CD4-positive, alpha-beta T cell (primary cell): ENCODE results near the gene CDC40. TPM values are rescaled to one million over a fixed set of nuclear protein-coding genes. Genes with fewer than 3 reads are reported as not detected.

ENCODE experiments used
- ATAC-seq: fragments of 200-7000 bp; cut with Tn5 transposase; one replicate; pipeline ENCODE4 v1.10.0; 2022; ENCODE audit warnings: mild to moderate bottlenecking; ENCODE audit not compliant: poor library complexity
- CTCF ChIA-PET: fragments of 350-600 bp; sonication (Branson Sonifier 250); formaldehyde crosslinking; loops from one replicate; lab custom pipeline; 2021; ENCODE audit warnings: antibody characterized with exemption, inconsistent platforms; lab: Charles Lee
- POLR2A ChIA-PET: fragments of 350-600 bp; sonication (Branson Sonifier 250); formaldehyde crosslinking; loops from one replicate; lab custom pipeline; 2021; ENCODE audit warnings: antibody characterized with exemption, inconsistent platforms; lab: Charles Lee
- DNase-seq, 14 experiments: peaks; one replicate each; pipeline ENCODE4 v3.0.0-alpha.2; 2013 to 2020; ENCODE audit warnings: mixed read lengths in 2 of 14
- H3K27ac ChIP-seq, 2 donors: one replicate each; pipeline versions ENCODE4 v1.5.1 to v1.7.0; 2013; ENCODE audit warnings: low read length in 2 of 2, low read depth in 1 of 2, mild to moderate bottlenecking in 1 of 2
- H3K27me3 ChIP-seq, 2 experiments: 1 replicate in 1 of 2; 2 replicates in 1 of 2; pipeline versions ENCODE4 v1.6.1 to v1.7.0; 2013; ENCODE audit warnings: low read length in 2 of 2, control low read depth in 1 of 2, mild to moderate bottlenecking in 1 of 2, moderate library complexity in 1 of 2; ENCODE audit not compliant: insufficient read depth in 2 of 2, control insufficient read depth in 1 of 2
- H3K36me3 ChIP-seq: one replicate; pipeline ENCODE4 v1.6.1; 2013; ENCODE audit warnings: low read length, control low read depth; ENCODE audit not compliant: insufficient read depth
- H3K4me1 ChIP-seq: one replicate; pipeline ENCODE4 v1.6.1; 2013; ENCODE audit warnings: low read length, control low read depth; ENCODE audit not compliant: insufficient read depth
- H3K4me3 ChIP-seq: one replicate; pipeline ENCODE4 v1.5.1; 2013; ENCODE audit warnings: mild to moderate bottlenecking, low read length, moderate library complexity
- H3K9me3 ChIP-seq, 2 experiments: 1 replicate in 1 of 2; 2 replicates in 1 of 2; pipeline versions ENCODE4 v1.6.1 to v1.7.0; 2013; ENCODE audit warnings: low read length in 2 of 2, mild to moderate bottlenecking in 2 of 2, control low read depth in 1 of 2, moderate library complexity in 1 of 2; ENCODE audit not compliant: control insufficient read depth in 1 of 2, insufficient read depth in 1 of 2
- H3K27ac Mint-ChIP-seq: one replicate; pipeline ENCODE4 v1.8.0; 2020; ENCODE audit warnings: mixed read lengths
- H3K27me3 Mint-ChIP-seq: one replicate; pipeline ENCODE4 v1.8.0; 2021; ENCODE audit warnings: mixed read lengths
- H3K36me3 Mint-ChIP-seq: one replicate; pipeline ENCODE4 v1.8.0; 2021; ENCODE audit warnings: low read depth, mixed read lengths
- H3K4me1 Mint-ChIP-seq: one replicate; pipeline ENCODE4 v1.8.0; 2021; ENCODE audit warnings: low read depth, mixed read lengths
- H3K4me3 Mint-ChIP-seq: one replicate; pipeline ENCODE4 v1.8.0; 2020; ENCODE audit warnings: mild to moderate bottlenecking, mixed read lengths
- H3K9me3 Mint-ChIP-seq: one replicate; pipeline ENCODE4 v1.8.0; 2020; ENCODE audit warnings: mixed read lengths
- intact Hi-C, 2 experiments: fragments of 100-400 bp; cut with DNase I in 1 of 2; cut with micrococcal nuclease in 1 of 2; formaldehyde crosslinking; loops; one replicate each; pipeline versions ENCODE4 v1.15.1 to v1.9.0; 2023 to 2025; cut with DNase I, micrococcal nuclease
- total RNA-seq, 174 experiments: library from RNA in 2 of 174; stranded (reverse) in 2 of 174; gene quantifications; one replicate each; pipeline ENCODE4 v1.2.3 and lab custom pipeline; 2021 to 2026
- TF ChIP-seq, protein P1 (sequence below): fragments of 200-600 bp; IDR thresholded peaks from one replicate; pipeline ENCODE4 v1.8.0; 2022; ENCODE audit warnings: antibody characterized with exemption, mild to moderate bottlenecking

Gene CDC40
- total RNA-seq, 2 experiments from 2014 or later = 26.0 to 29.5 TPM

DNA sequence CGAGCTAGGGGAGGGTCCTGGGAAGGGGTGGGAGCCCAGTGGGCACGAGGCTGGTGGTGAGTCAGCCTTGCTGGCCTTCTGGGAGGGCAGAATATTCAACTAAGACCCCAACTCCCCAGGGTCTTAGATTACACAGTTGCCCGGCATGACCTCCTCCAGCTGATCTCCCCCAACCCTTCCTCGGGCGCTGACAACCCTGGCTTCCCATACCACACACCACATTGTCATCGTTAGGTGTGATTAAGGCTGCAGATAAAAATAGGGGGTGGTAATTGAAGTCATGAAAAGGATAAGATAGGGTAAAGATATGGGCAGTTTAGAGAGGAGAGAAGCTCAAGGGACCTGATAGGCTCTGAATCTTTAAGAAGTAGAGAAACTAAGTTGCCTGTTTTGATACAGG, 10.5 kb downstream of the CDC40 start:
- Histone ChIP-seq H3K36me3 (peaks cover 8% of the 10 kb centered on the region), H3K4me1 (peaks cover 11% of the 10 kb centered on the region), H3K27me3 (no peaks in the 10 kb centered on the region), H3K27ac (no peak overlapping the region), H3K4me3 (no peak overlapping the region), H3K9me3 (no peaks in the 10 kb centered on the region)
- no peak for ATAC-seq
- H3K36me3 Mint-ChIP-seq = peaks cover 27% of the 10 kb centered on the region
- no peaks in the 10 kb centered on the region for H3K27me3 Mint-ChIP-seq
- H3K9me3 Mint-ChIP-seq = no peaks in the 10 kb centered on the region
- ChIA-PET CTCF (no interaction called here), POLR2A (no interaction called here)
- DNase-seq = no peak
- no peak overlapping the region for H3K27ac Mint-ChIP-seq
- TF ChIP-seq, protein P1, sequence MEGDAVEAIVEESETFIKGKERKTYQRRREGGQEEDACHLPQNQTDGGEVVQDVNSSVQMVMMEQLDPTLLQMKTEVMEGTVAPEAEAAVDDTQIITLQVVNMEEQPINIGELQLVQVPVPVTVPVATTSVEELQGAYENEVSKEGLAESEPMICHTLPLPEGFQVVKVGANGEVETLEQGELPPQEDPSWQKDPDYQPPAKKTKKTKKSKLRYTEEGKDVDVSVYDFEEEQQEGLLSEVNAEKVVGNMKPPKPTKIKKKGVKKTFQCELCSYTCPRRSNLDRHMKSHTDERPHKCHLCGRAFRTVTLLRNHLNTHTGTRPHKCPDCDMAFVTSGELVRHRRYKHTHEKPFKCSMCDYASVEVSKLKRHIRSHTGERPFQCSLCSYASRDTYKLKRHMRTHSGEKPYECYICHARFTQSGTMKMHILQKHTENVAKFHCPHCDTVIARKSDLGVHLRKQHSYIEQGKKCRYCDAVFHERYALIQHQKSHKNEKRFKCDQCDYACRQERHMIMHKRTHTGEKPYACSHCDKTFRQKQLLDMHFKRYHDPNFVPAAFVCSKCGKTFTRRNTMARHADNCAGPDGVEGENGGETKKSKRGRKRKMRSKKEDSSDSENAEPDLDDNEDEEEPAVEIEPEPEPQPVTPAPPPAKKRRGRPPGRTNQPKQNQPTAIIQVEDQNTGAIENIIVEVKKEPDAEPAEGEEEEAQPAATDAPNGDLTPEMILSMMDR = no peak
- intact Hi-C loops = no loop called here
- H3K4me3 Mint-ChIP-seq = no peak overlapping the region
- peaks cover 25% of the 10 kb centered on the region for H3K4me1 Mint-ChIP-seq

DNA sequence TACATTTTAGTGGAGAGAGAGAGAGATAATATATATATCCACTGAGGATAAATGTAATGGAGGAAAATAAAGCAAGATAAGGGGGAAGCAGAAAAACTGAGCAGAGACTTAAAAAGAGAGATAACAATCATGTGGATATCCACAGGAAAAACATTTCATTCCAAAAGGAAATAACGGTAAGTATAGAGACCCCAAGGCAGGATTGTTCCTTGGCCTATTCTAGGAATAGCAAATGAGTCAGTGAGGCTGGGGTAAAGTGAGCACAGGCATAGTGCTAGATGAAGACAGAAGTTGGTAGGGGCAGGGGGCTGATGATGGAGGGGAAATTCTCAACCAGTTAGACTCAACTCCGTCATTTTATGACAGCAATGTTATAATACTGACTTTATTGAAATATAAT, 11.2 kb downstream of the CDC40 start:
- TF ChIP-seq, protein P1 = no peak
- ChIA-PET CTCF (no interaction called here), POLR2A (no interaction called here)

DNA sequence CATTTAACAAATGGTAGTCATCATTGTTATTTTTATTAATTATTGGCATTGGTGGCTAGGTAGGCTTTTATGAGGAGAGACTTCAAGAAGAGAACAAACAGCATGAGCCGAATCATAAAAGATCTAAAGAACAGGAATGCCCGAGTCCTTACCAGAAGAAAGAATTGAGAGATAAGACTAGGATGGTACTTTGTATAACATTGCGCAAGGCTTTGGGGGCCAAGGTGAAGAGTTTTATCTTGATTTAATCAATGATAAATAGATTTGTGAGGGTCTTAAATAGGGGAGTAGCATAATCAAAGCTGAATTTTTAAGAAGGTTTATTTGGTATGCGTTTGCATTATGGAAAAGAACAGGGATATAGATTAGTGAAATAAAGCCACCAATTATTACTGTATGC, 15.4 kb downstream of the CDC40 start:
- POLR2A ChIA-PET = interaction anchor here (0.6 kb wide), 1 partner anchor 17 kb away, joined by 3 read pairs; no protein-coding TSS in a partner anchor

More for the DNA sequence above, 11.2 kb downstream of the CDC40 start:
- H3K4me3 Mint-ChIP-seq = no peak overlapping the region
- no peak overlapping the region for H3K27ac ChIP-seq
- H3K36me3 Mint-ChIP-seq = peaks cover 25% of the 10 kb centered on the region
- no peaks in the 10 kb centered on the region for H3K27me3 Mint-ChIP-seq
- intact Hi-C loops = no loop called here
- H3K9me3 ChIP-seq = no peaks in the 10 kb centered on the region
- DNase-seq (no peak), ATAC-seq (no peak)
- peaks cover 8% of the 10 kb centered on the region for H3K36me3 ChIP-seq
- H3K4me1 ChIP-seq = peaks cover 9% of the 10 kb centered on the region
- peaks cover 18% of the 10 kb centered on the region for H3K4me1 Mint-ChIP-seq
- no peaks in the 10 kb centered on the region for H3K9me3 Mint-ChIP-seq
- no peak overlapping the region for H3K27ac Mint-ChIP-seq
- H3K4me3 ChIP-seq = no peak overlapping the region
- H3K27me3 ChIP-seq = no peaks in the 10 kb centered on the region

More for the DNA sequence above, 15.4 kb downstream of the CDC40 start:
- Histone ChIP-seq H3K9me3 (no peaks in the 10 kb centered on the region), H3K27ac (no peak overlapping the region), H3K27me3 (no peaks in the 10 kb centered on the region), H3K4me3 (no peak overlapping the region), H3K36me3 (peaks cover 11% of the 10 kb centered on the region), H3K4me1 (peaks cover 2% of the 10 kb centered on the region)
- no peaks in the 10 kb centered on the region for H3K27me3 Mint-ChIP-seq
- CTCF ChIA-PET = no interaction called here
- H3K27ac Mint-ChIP-seq = no peak overlapping the region
- peaks cover 44% of the 10 kb centered on the region for H3K36me3 Mint-ChIP-seq
- DNase-seq (no peak), ATAC-seq (no peak)
- TF ChIP-seq, protein P1 = no peak
- intact Hi-C loops = loop anchor here in 1 of 2 experiments (2.0 kb wide), 1 partner anchor 15 kb away; the partner anchor contains the start of gene CDC40
- peaks cover 28% of the 10 kb centered on the region for H3K4me1 Mint-ChIP-seq
- no peak overlapping the region for H3K4me3 Mint-ChIP-seq
- H3K9me3 Mint-ChIP-seq = no peaks in the 10 kb centered on the region
